Subcutaneous adipose tissue (tissue), 4 donors: Measurements from ENCODE around the gene MSI2. TPM values are rescaled to one million over a fixed set of nuclear protein-coding genes. Genes with fewer than 3 reads are reported as not detected.

Source experiments
- total RNA-seq, 4 donors: library from RNA; depleted of rRNA; stranded (reverse); fragments of >200 nt; gene quantifications; one replicate each; pipeline ENCODE4 v1.1.0, GENCODE V29; 2016
- TF ChIP-seq, protein P1 (sequence below): fragments of 450-650 bp; IDR thresholded peaks from one replicate; pipeline ENCODE4 v1.5.1; 2016; ENCODE audit warnings: low read depth, mild to moderate bottlenecking, control low read depth, antibody characterized with exemption, moderate library complexity

Gene MSI2
- total RNA-seq, 4 donors from 2014 or later = 9.5 to 12.9 (median 10.9) TPM

DNA sequence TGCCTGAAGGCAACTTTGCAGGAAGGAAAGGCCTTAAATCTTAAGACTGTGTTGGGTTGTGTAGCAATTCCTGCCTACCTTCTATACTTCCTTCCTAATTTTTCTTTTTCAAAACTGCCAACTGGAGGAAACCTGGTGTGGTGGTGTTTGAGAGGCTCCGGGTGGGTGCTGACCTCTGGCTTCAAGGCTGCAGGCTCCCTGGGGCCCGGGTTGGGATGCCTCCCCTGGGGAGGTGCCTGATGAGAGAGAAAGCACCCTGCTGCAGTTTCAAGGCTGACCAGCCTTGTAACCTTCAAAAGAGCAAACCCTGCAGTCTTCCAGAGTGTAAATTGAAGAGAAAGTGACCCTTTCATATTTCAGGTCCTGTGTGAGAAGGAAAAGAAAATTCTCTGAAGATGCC lies 55.9 kb downstream of the MSI2 start:
- TF ChIP-seq, protein P1, sequence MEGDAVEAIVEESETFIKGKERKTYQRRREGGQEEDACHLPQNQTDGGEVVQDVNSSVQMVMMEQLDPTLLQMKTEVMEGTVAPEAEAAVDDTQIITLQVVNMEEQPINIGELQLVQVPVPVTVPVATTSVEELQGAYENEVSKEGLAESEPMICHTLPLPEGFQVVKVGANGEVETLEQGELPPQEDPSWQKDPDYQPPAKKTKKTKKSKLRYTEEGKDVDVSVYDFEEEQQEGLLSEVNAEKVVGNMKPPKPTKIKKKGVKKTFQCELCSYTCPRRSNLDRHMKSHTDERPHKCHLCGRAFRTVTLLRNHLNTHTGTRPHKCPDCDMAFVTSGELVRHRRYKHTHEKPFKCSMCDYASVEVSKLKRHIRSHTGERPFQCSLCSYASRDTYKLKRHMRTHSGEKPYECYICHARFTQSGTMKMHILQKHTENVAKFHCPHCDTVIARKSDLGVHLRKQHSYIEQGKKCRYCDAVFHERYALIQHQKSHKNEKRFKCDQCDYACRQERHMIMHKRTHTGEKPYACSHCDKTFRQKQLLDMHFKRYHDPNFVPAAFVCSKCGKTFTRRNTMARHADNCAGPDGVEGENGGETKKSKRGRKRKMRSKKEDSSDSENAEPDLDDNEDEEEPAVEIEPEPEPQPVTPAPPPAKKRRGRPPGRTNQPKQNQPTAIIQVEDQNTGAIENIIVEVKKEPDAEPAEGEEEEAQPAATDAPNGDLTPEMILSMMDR = no peak

DNA sequence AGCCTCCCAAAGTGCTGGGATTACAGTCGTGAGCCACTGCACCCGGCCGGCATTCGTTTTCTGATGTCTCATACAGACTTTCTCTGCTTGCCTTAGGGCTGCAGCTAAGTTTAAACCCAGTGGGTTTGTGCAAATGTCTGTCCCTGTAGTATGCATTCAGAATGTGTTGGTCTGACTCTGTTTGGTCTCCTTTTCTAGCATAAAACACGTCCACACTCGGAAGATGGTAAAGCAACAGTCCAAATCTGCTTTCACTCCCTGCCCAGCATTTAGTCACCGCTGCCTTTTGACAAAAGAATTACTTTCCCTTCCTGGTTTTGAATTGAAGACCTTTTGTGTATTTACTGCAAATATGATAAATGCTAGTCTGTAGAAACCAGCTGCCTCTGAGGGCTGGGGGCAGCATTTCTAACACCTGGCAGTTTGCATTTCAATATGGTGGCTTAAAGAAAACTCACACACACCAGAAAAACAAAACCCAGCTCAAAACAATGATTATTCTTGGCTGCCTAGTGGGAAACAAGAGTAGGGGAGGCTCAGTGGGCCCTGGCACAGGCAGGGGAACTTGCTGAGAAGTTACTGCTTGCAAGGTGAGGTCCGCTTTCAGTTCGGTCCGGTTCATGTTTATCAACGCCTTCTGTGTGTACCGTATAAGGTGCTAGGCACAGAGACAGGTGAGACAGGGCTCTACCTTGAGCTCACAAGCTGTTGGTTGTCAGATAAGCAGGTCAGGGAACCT lies 56.9 kb downstream of the MSI2 start:
- TF ChIP-seq, protein P1 = no peak

DNA sequence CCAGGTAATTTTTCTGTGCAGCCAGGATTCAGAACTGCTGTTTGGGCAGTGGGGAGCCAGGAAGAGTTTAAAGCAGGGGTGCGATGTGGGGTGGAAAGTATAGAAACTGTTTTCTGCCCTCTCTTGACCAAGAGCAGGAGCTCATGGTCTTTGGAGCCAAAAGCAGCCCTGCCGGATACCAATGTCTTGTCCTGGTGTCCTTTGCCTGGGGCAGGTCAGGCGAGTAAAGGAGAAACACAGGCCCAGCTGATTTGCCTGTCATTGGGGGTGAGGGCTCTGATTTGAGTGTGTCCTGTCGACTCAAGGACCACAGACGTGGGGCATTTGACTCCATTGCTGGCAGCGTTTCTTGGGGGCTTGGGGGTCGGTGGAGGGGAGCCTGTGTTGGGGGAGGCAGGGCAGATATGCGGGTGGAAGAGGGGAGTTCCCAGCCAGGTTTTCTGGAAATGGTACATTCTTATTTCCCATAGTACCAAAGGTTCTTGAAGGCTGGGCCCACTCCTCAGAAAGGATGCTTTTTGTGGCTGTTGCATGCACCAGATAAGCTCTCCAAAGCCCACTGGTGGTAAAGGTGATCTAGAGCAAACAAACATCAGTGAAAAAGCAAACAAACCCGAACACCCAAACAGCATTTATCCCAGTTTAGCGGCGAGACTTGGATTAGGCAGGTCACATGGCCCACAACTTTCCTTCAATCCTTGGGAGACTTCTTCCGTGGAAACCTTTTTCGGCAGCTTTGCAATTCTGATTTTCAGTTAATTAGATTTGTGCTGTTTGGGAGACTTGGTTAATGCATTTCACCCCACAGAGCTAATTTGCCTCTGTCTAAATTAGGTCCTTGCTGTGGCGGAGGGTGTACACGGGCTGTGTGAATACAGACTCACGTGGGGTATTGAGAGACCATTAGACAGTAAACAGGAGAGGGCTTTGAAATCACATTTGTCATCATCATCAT lies 59.0 kb downstream of the MSI2 start:
- TF ChIP-seq, protein P1 = no peak

DNA sequence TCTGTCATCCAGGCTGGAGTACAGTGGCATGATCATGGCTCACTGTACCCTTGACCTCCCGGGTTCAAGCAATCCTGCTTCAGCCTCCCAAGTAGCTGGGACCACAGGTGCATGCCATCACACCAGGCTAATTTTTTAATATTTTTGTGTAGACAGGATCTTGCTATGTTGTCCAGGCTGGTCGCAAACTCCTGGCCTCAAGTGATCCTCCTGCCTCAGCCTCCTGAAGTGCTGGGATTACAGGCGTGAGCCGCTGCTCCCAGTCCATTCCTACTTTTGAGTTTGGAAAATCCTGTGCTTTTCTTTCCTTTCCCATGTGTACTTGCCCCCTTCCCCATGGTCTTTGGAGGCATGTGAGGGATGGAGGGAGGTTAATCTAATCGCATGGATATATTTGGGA lies 60.0 kb downstream of the MSI2 start:
- TF ChIP-seq, protein P1 = no peak

DNA sequence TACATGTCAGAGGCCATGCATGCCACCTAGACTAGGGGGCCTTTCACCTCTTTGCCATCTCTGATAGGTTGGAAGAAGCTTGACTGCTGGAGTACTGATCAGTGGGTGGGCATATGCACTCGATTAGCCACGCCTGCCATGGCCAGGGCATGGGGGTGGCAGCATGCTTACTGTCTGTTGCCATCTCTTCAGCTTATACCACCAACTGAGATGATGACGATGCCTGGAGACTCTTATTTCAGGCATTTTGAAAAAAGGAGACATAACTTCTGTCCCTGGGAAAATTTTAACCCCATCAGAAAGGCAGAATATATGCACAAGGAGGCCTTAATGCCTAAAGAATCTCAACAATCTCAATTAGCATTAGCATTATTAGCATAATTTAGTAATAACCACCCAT lies 60.8 kb downstream of the MSI2 start:
- TF ChIP-seq, protein P1 = no peak

DNA sequence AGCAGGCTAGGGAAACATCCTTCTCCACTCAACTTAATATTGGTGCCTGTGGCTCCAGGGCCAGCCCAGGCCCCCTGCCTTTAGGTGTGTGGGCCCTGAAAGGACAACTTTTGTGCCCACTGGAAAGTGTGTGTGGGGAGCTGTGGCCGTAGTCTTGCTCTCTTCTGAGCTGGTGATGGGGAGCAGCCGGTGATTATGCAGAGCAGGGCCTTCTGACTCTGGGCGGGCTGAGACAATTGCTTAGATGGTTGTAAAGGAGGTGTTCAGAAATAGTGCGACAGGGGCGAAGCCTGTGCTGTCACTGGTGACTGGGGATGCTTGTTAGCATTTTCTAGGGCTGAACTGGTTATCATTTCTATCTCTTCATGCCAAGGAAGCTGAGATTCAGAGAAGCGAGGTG lies 62.6 kb downstream of the MSI2 start:
- TF ChIP-seq, protein P1 = no peak

DNA sequence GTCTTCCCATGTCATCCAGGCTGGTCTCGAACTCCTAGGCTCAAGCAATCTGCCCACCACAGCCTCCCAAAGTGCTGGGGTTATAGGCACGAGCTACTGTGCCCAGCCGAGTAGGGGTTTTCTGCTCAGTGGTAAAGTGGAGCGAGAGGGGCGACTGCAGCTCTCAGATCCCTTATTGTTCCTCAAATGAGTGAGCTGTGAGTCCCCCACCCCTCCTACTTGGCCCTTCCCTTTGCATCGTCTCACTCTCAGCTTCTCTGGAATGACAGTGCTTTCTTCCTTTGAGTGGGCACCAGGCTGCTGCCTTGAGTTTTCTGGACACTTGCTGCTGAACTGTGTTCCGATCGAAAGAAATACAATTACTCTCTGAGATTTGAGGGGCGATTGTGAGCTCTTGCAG lies 63.5 kb downstream of the MSI2 start:
- TF ChIP-seq, protein P1 = no peak
